Peyer's patch (tissue), 4 donors: ENCODE results near the gene FSIP1. TPM values are rescaled to one million over a fixed set of nuclear protein-coding genes. Genes with fewer than 3 reads are reported as not detected.

Experiments used
- DNase-seq, 3 donors: peaks; one replicate each; pipeline ENCODE4 v3.0.0-alpha.2; 2017 to 2019
- H3K27ac ChIP-seq, 4 donors: fragments of 200-600 bp; sonication (generic); one replicate each; pipeline ENCODE4 v1.5.1; 2016 to 2019
- H3K27me3 ChIP-seq, 2 donors: fragments of 200-600 bp; sonication (generic); one replicate each; pipeline ENCODE4 v1.5.1; 2019
- H3K36me3 ChIP-seq, 3 donors: fragments of 200-600 bp; sonication (generic); one replicate each; pipeline ENCODE4 v1.5.1; 2016 to 2019
- H3K4me1 ChIP-seq, 4 donors: fragments of 200-600 bp; sonication (generic); one replicate each; pipeline ENCODE4 v1.5.1; 2016 to 2019
- H3K4me3 ChIP-seq, 4 donors: fragments of 200-600 bp; sonication (generic); 1 replicate in 3 of 4; 2 replicates in 1 of 4; pipeline ENCODE4 v1.5.1; 2016 to 2019; ENCODE audit warnings: mild to moderate bottlenecking in 1 of 4
- H3K9me3 ChIP-seq, 4 donors: fragments of 200-600 bp; sonication (generic); one replicate each; pipeline ENCODE4 v1.5.1; 2016 to 2019; ENCODE audit warnings: mild to moderate bottlenecking in 1 of 4
- CTCF ChIP-seq, 6 experiments: fragments of 450-650 bp in 4 of 6; fragments of 200-600 bp in 2 of 6; sonication (generic) in 1 of 6; IDR thresholded peaks; one replicate each; pipeline ENCODE4 v1.5.1; 2017 to 2019; ENCODE audit warnings: antibody characterized with exemption in 6 of 6, mild to moderate bottlenecking in 3 of 6, moderate library complexity in 1 of 6
- POLR2A ChIP-seq, 2 donors: fragments of 450-650 bp; IDR thresholded peaks; one replicate each; pipeline ENCODE4 v1.5.1; 2017; ENCODE audit warnings: antibody characterized with exemption in 2 of 2, mild to moderate bottlenecking in 2 of 2, moderate library complexity in 2 of 2
- total RNA-seq, 4 donors: library from RNA; depleted of rRNA; stranded (reverse); fragments of >200 nt; gene quantifications; one replicate each; pipeline ENCODE4 v1.1.0, GENCODE V29; 2016

FSIP1 gene
- total RNA-seq, 4 donors from 2014 or later, result not detected

DNA sequence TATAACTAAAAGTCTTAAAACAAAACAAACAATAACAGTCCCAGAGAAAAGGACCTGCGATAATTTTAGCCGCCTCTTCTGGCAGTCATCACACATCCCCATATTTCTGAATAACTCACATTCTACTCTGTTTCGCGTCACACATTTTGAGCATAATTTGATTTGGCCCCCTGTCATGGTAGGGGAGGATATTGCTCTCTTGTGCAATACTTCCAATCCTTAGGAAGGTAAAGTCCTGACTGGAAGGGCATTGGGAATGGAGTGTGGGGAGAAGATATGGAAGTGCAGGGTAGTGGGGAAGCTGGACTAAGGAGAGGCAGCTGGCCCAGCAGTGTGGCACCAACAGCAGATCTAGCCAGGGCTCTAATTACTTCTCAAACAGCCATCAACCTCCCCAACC lies 11.3 kb upstream of the FSIP1 start:
- H3K4me3 ChIP-seq, result no peak overlapping the region
- H3K9me3 ChIP-seq, result no peaks in the 10 kb centered on the region
- H3K27me3 ChIP-seq, result no peaks in the 10 kb centered on the region
- no peak overlapping the region for H3K27ac ChIP-seq
- no peak for TF ChIP-seq CTCF (IDR thresholded peaks at IDR 0.05)
- TF ChIP-seq POLR2A (IDR thresholded peaks at IDR 0.05), result no peak
- no peaks in the 10 kb centered on the region for H3K36me3 ChIP-seq
- DNase-seq, result no peak
- H3K4me1 ChIP-seq, result no peaks in the 10 kb centered on the region

GRCh38 chr15:39792844-39793335 lies 10.2 kb upstream of the FSIP1 start:
- no peak for DNase-seq
- Histone ChIP-seq H3K4me1 (no peaks in the 10 kb centered on the region), H3K27ac (peak overlapping the region in 1 of 4 donors; percentile 8), H3K36me3 (no peaks in the 10 kb centered on the region), H3K9me3 (no peaks in the 10 kb centered on the region), H3K4me3 (no peak overlapping the region), H3K27me3 (no peaks in the 10 kb centered on the region)
- no peak for TF ChIP-seq POLR2A (IDR thresholded peaks at IDR 0.05)
- TF ChIP-seq CTCF (IDR thresholded peaks at IDR 0.05), result no peak

- H3K27ac ChIP-seq, result peak overlapping the region in 1 of 4 donors; percentile 8
- DNase-seq, result no peak
- H3K27me3 ChIP-seq, result no peaks in the 10 kb centered on the region
- H3K4me1 ChIP-seq, result no peaks in the 10 kb centered on the region
- no peak overlapping the region for H3K4me3 ChIP-seq
- no peaks in the 10 kb centered on the region for H3K9me3 ChIP-seq
- no peaks in the 10 kb centered on the region for H3K36me3 ChIP-seq
- TF ChIP-seq POLR2A (IDR thresholded peaks at IDR 0.05) (no peak), CTCF (IDR thresholded peaks at IDR 0.05) (no peak)
Measured at GRCh38 chr15:39792025-39792843, 9.6 kb upstream of the FSIP1 start.

GRCh38 chr15:39789736-39790135 lies 7.1 kb upstream of the FSIP1 start:
- Histone ChIP-seq H3K27me3 (no peaks in the 10 kb centered on the region), H3K36me3 (no peaks in the 10 kb centered on the region), H3K27ac (peak overlapping the region in 1 of 4 donors; percentile 11), H3K9me3 (no peaks in the 10 kb centered on the region), H3K4me3 (no peak overlapping the region), H3K4me1 (peaks cover 0 to 6% (median 0%) of the 10 kb centered on the region in 4 donors)
- DNase-seq, result no peak
- TF ChIP-seq CTCF (IDR thresholded peaks at IDR 0.05) (no peak), POLR2A (IDR thresholded peaks at IDR 0.05) (no peak)

GRCh38 chr15:39788800-39789565 lies 6.3 kb upstream of the FSIP1 start:
- Histone ChIP-seq H3K4me1 (peaks cover 0 to 8% (median 0%) of the 10 kb centered on the region in 4 donors), H3K4me3 (no peak overlapping the region), H3K27me3 (no peaks in the 10 kb centered on the region), H3K27ac (peak overlapping the region in 1 of 4 donors; percentile 11), H3K9me3 (no peaks in the 10 kb centered on the region), H3K36me3 (no peaks in the 10 kb centered on the region)
- TF ChIP-seq CTCF (IDR thresholded peaks at IDR 0.05) (no peak), POLR2A (IDR thresholded peaks at IDR 0.05) (no peak)
- no peak for DNase-seq
